Endodermal cell (in vitro differentiated cells): ENCODE measurements around the gene PXDN. TPM values are rescaled to one million over a fixed set of nuclear protein-coding genes. Genes with fewer than 3 reads are reported as not detected.

Experiments
- DNase-seq: peaks from one replicate; pipeline ENCODE4 v3.0.0-alpha.2; 2017
- H3K27ac ChIP-seq: 2 replicates; pipeline ENCODE4 v1.5.1; 2013; ENCODE audit warnings: mild to moderate bottlenecking, low read depth, low read length, moderate library complexity
- H3K27me3 ChIP-seq: 2 replicates; pipeline ENCODE4 v1.6.1; 2013; ENCODE audit warnings: mild to moderate bottlenecking, low read length, moderate library complexity; ENCODE audit not compliant: insufficient read depth, control insufficient read depth, poor library complexity, severe bottlenecking
- H3K36me3 ChIP-seq: 2 replicates; pipeline ENCODE4 v1.7.0; 2013; ENCODE audit warnings: mild to moderate bottlenecking, low read length, moderate library complexity; ENCODE audit not compliant: control insufficient read depth, insufficient read depth
- H3K4me1 ChIP-seq: one replicate; pipeline ENCODE4 v1.7.0; 2013; ENCODE audit warnings: low read length; ENCODE audit not compliant: control insufficient read depth, insufficient read depth
- H3K4me3 ChIP-seq: 2 replicates; pipeline ENCODE4 v1.5.1; 2013; ENCODE audit warnings: mild to moderate bottlenecking, low read length, moderate library complexity
- H3K9ac ChIP-seq: 2 replicates; pipeline ENCODE4 v1.6.1; 2013; ENCODE audit warnings: mild to moderate bottlenecking, low read length, moderate library complexity; ENCODE audit not compliant: poor library complexity, severe bottlenecking; ENCODE audit errors: extremely low read depth
- H3K9me3 ChIP-seq: 2 replicates; pipeline ENCODE4 v1.6.1; 2013; ENCODE audit warnings: mild to moderate bottlenecking, low read length, moderate library complexity; ENCODE audit not compliant: control insufficient read depth
- H3K27ac Mint-ChIP-seq: 2 replicates; pipeline ENCODE4 v1.8.0; 2020; ENCODE audit warnings: mixed read lengths
- H3K27me3 Mint-ChIP-seq: 2 replicates; pipeline ENCODE4 v1.8.0; 2021; ENCODE audit warnings: mild to moderate bottlenecking, mixed read lengths; ENCODE audit not compliant: insufficient read depth
- H3K36me3 Mint-ChIP-seq: 2 replicates; pipeline ENCODE4 v1.8.0; 2020; ENCODE audit warnings: low read depth, mixed read lengths
- H3K4me1 Mint-ChIP-seq: 2 replicates; pipeline ENCODE4 v1.8.0; 2020; ENCODE audit warnings: mixed read lengths
- H3K4me3 Mint-ChIP-seq: 2 replicates; pipeline ENCODE4 v1.8.0; 2020; ENCODE audit warnings: mild to moderate bottlenecking, moderate library complexity, mixed read lengths
- H3K9me3 Mint-ChIP-seq: 2 replicates; pipeline ENCODE4 v1.8.0; 2020; ENCODE audit warnings: mild to moderate bottlenecking, mixed read lengths
- CTCF ChIP-seq: fragments of 200-600 bp; sonication (generic); conservative IDR thresholded peaks from 2 replicates; pipeline ENCODE4 v1.5.0; 2021; ENCODE audit warnings: antibody characterized with exemption, mild to moderate bottlenecking
- WGBS, 2 experiments: methylation state at CpG; one replicate each; pipeline versions ENCODE4 v1.1.5 to v1.1.7; 2013; ENCODE audit warnings: missing lambda C conversion rate in 2 of 2, mixed read lengths in 1 of 2; ENCODE audit not compliant: insufficient coverage in 1 of 2, insufficient read length in 1 of 2; 5-methylcytosine and 5-hydroxymethylcytosine counted together
- total RNA-seq, 2 donors: library from RNA; stranded (reverse); fragmentation: NEBNext Ultra II Directional in 1 of 2; extraction: Animal tissue kit (Norgen Biotek cat#: 25700) in 1 of 2; gene quantifications; 2 replicates in 1 of 2; 3 replicates in 1 of 2; pipeline ENCODE4 v1.2.1, GENCODE V29; 2021

The PXDN gene
- total RNA-seq, 2 donors from 2014 or later = 212 to 247 TPM

GRCh38 chr2:1769703-1770422 is 25.5 kb upstream of the PXDN start:
- DNase-seq = peak; percentile 98
- no peaks in the 10 kb centered on the region for H3K9me3 ChIP-seq
- no peaks in the 10 kb centered on the region for H3K36me3 ChIP-seq
- Mint-ChIP-seq H3K27ac (no peak overlapping the region), H3K9me3 (no peaks in the 10 kb centered on the region), H3K4me1 (no peaks in the 10 kb centered on the region), H3K4me3 (no peak overlapping the region), H3K27me3 (no peaks in the 10 kb centered on the region), H3K36me3 (no peaks in the 10 kb centered on the region)
- H3K9ac ChIP-seq = no peak overlapping the region
- H3K27ac ChIP-seq = no peak overlapping the region
- WGBS, 2 experiments = 46 to 61% methylated on average over 4 to 13 of the region's 13 CpGs
- no peaks in the 10 kb centered on the region for H3K4me1 ChIP-seq
- TF ChIP-seq CTCF = peak; percentile 97
- no peaks in the 10 kb centered on the region for H3K27me3 ChIP-seq
- no peak overlapping the region for H3K4me3 ChIP-seq

- peak; percentile 45 for DNase-seq
- no peak overlapping the region for H3K4me3 Mint-ChIP-seq
- H3K4me1 ChIP-seq = no peaks in the 10 kb centered on the region
- no peak overlapping the region for H3K27ac ChIP-seq
- peaks cover 3% of the 10 kb centered on the region for H3K27me3 Mint-ChIP-seq
- H3K4me1 Mint-ChIP-seq = no peaks in the 10 kb centered on the region
- TF ChIP-seq CTCF = no peak
- no peaks in the 10 kb centered on the region for H3K36me3 Mint-ChIP-seq
- no peak overlapping the region for H3K27ac Mint-ChIP-seq
- H3K36me3 ChIP-seq = no peaks in the 10 kb centered on the region
- H3K9me3 ChIP-seq = no peaks in the 10 kb centered on the region
- H3K27me3 ChIP-seq = no peaks in the 10 kb centered on the region
- no peaks in the 10 kb centered on the region for H3K9me3 Mint-ChIP-seq
- H3K9ac ChIP-seq = no peak overlapping the region
- 94 to 97% methylated on average over 20 to 23 of the region's 23 CpGs for WGBS, 2 experiments
- H3K4me3 ChIP-seq = no peak overlapping the region
Measured at GRCh38 chr2:1767939-1768691, 23.8 kb upstream of the PXDN start.

- Mint-ChIP-seq H3K4me1 (no peaks in the 10 kb centered on the region), H3K9me3 (no peaks in the 10 kb centered on the region), H3K36me3 (no peaks in the 10 kb centered on the region), H3K27me3 (peaks cover 10% of the 10 kb centered on the region), H3K27ac (no peak overlapping the region), H3K4me3 (no peak overlapping the region)
- no peaks in the 10 kb centered on the region for H3K9me3 ChIP-seq
- peak; percentile 60 for DNase-seq
- 72 to 85% methylated on average over 10 to 30 of the region's 30 CpGs for WGBS, 2 experiments
- no peaks in the 10 kb centered on the region for H3K36me3 ChIP-seq
- no peaks in the 10 kb centered on the region for H3K4me1 ChIP-seq
- no peak overlapping the region for H3K4me3 ChIP-seq
- H3K9ac ChIP-seq = no peak overlapping the region
- no peak for TF ChIP-seq CTCF
- no peak overlapping the region for H3K27ac ChIP-seq
- H3K27me3 ChIP-seq = no peaks in the 10 kb centered on the region
Measured at GRCh38 chr2:1766851-1767811, 22.8 kb upstream of the PXDN start.
